Activated CD8-positive, alpha-beta memory T cell treated with anti-CD3 and anti-CD28 coated beads for 4 hours (primary cell): ENCODE results near the gene MBNL1.
"Not testable (repeated sequence)": the region's sequence is repeated elsewhere in the genome, so short reads cannot be mapped to it uniquely, and the experiment has no call there.

ENCODE experiments used
- DNase-seq, 2 donors: peaks; one replicate each; pipeline ENCODE4 v3.0.0-alpha.2; 2020; ENCODE audit warnings: low read depth in 2 of 2

The MBNL1 gene

GRCh38 chr3:152319831-152320617, 51.3 kb downstream of the MBNL1 start:
- no peak for DNase-seq

- DNase-seq, result no peak
Measured at GRCh38 chr3:152321200-152321954, 52.6 kb downstream of the MBNL1 start.

- DNase-seq, result no peak
Measured at GRCh38 chr3:152321955-152322377, 53.2 kb downstream of the MBNL1 start.

GRCh38 chr3:152322756-152323155, 54.0 kb downstream of the MBNL1 start:
- DNase-seq, result no peak

- DNase-seq, result no peak
Measured at GRCh38 chr3:152323834-152324233, 55.1 kb downstream of the MBNL1 start.

GRCh38 chr3:152325136-152325535, 56.4 kb downstream of the MBNL1 start:
- DNase-seq, result no peak

- DNase-seq, result no peak
Measured at GRCh38 chr3:152327203-152327602, 58.5 kb downstream of the MBNL1 start.

GRCh38 chr3:152328841-152329240, 60.1 kb downstream of the MBNL1 start:
- no peak for DNase-seq

GRCh38 chr3:152330559-152330958, 61.8 kb downstream of the MBNL1 start:
- DNase-seq, result no peak

GRCh38 chr3:152331018-152331541, 62.4 kb downstream of the MBNL1 start:
- DNase-seq, result no peak

- no peak for DNase-seq
Measured at GRCh38 chr3:152331998-152332397, 63.3 kb downstream of the MBNL1 start.

- no peak for DNase-seq
Measured at GRCh38 chr3:152333928-152334327, 65.2 kb downstream of the MBNL1 start.

- no peak for DNase-seq
Measured at GRCh38 chr3:152334761-152335160, 66.0 kb downstream of the MBNL1 start.

- DNase-seq, result no peak
Measured at GRCh38 chr3:152335273-152335672, 66.5 kb downstream of the MBNL1 start.

GRCh38 chr3:152337337-152337736, 68.6 kb downstream of the MBNL1 start:
- not testable (repeated sequence) for DNase-seq

GRCh38 chr3:152338159-152338720, 69.5 kb downstream of the MBNL1 start:
- no peak for DNase-seq

- DNase-seq, result no peak
Measured at GRCh38 chr3:152339881-152340505, 71.3 kb downstream of the MBNL1 start.

- DNase-seq, result no peak
Measured at GRCh38 chr3:152345233-152345632, 76.5 kb downstream of the MBNL1 start.

GRCh38 chr3:152346058-152346457, 77.3 kb downstream of the MBNL1 start:
- DNase-seq, result no peak

- no peak for DNase-seq
Measured at GRCh38 chr3:152346740-152347139, 78.0 kb downstream of the MBNL1 start.

- DNase-seq, result no peak
Measured at GRCh38 chr3:152348436-152349177, 79.9 kb downstream of the MBNL1 start.
